ENCODE measurements around the gene CTSA. TPM values are rescaled to one million over a fixed set of nuclear protein-coding genes. Genes with fewer than 3 reads are reported as not detected.
A peak's percentile ranks its signal among the peaks of the same experiment; 100 is the strongest.

CTSA gene
- total and polyA plus RNA-seq, 2 of the 4 experiments (the other 2 are of a cell fraction) = 19.0 to 312 TPM

GRCh38 chr20:45924391-45925261 is 33.5 kb downstream of the CTSA start:
- CTCF ChIA-PET = interaction anchor here (0.5 kb wide), 1 partner anchor 1233 kb away, joined by 3 read pairs; no protein-coding TSS in a partner anchor
- no peak overlapping the region for H2BK15ac ChIP-seq (ENCODE audit: low read depth, low read length)
- H3K27ac ChIP-seq (ENCODE audit: insufficient read depth, low read length) = peak overlapping the region; percentile 2; the same call in 1 of the 2 replicates
- no TSS peak for BruUV-seq (replicated peaks)
- peak overlapping the region; percentile 17 for H3K4me2 ChIP-seq (ENCODE audit: low read depth, low read length)
- H3K14ac ChIP-seq (replicated peaks; ENCODE audit: low read depth, low read length) = no peak overlapping the region; the same call in 1 of the 2 replicates
- intact Hi-C loops (cut with micrococcal nuclease) (no loop called here), dilution Hi-C loops (cut with HindIII; ENCODE audit: low sequenced_read_pairs, unreplicated experiment) (no loop called here), in situ Hi-C loops (cut with MboI; ENCODE audit: low sequenced_read_pairs) (loop anchor here (25.0 kb wide), 1 partner anchor 587 kb away; the partner anchor contains the start of gene SDC4)
- peak overlapping the region in 1 of 2 experiments; percentile 84; a peak in 2 of 4 replicates for H4K8ac ChIP-seq (ENCODE audit: low read depth in 2 of 2, low read length in 2 of 2)
- peak overlapping the region; percentile 1; the same call in 1 of the 2 replicates for H3K18ac ChIP-seq (ENCODE audit: low read depth, low read length)
- 0 out of 2 replicates have a peak overlapping the region, but pooled peaks have one; percentile 46 for H3K4ac ChIP-seq (ENCODE audit: low read depth, low read length)
- H3K36me3 ChIP-seq (ENCODE audit: control insufficient read depth, insufficient read depth, low read length) = no peaks in the 10 kb centered on the region
- no peak overlapping the region for H2AK9ac ChIP-seq (replicated peaks; ENCODE audit: low read depth, low read length, poor library complexity)
- H3K9me1 ChIP-seq (ENCODE audit: insufficient read depth, low read length) = no peaks in the 10 kb centered on the region; the same call in 1 of the 2 replicates
- no peak overlapping the region for H3K56ac ChIP-seq (ENCODE audit: extremely low read depth, insufficient read depth, low read length)
- no peak overlapping the region for H3K9ac ChIP-seq (ENCODE audit: low read depth, low read length)
- H3K27me3 ChIP-seq (ENCODE audit: control insufficient read depth, insufficient read depth, low read length) = no peaks in the 10 kb centered on the region
- H2BK120ac ChIP-seq (ENCODE audit: low read depth, low read length) = no peak overlapping the region
- H4K5ac ChIP-seq (ENCODE audit: low read depth, low read length) = no peak overlapping the region
- H2BK20ac ChIP-seq (ENCODE audit: low read depth, low read length) = no peak overlapping the region
- no peak overlapping the region for H2AK5ac ChIP-seq (ENCODE audit: low read depth, low read length)
- H3K9me3 ChIP-seq (ENCODE audit: control insufficient read depth, insufficient read depth, low read length) = no peaks in the 10 kb centered on the region
- POLR2A ChIA-PET (ENCODE audit: unreplicated experiment) = interaction anchor here (0.6 kb wide), 1 partner anchor 34 kb away, joined by 8 read pairs; the partner anchor contains the start of genes CTSA and NEURL2
- no peak overlapping the region for H4K91ac ChIP-seq (ENCODE audit: insufficient read depth, low read depth, low read length)
- peaks cover 23% of the 10 kb centered on the region for H3K4me1 ChIP-seq (ENCODE audit: control insufficient read depth, insufficient read depth, low read length)
- H2BK5ac ChIP-seq (ENCODE audit: low read depth, low read length, poor library complexity, severe bottlenecking) = no peak overlapping the region
- peak; percentile 30 for ATAC-seq (ENCODE audit: low read depth)
- H2AFZ ChIP-seq (replicated peaks; ENCODE audit: low read length, poor library complexity) = no peak overlapping the region
- peaks cover 0 to 3% of the 10 kb centered on the region in 2 experiments; a peak in 2 of 4 replicates for H3K79me1 ChIP-seq (ENCODE audit: low read depth in 1 of 2, low read length in 2 of 2)
- H4K20me1 ChIP-seq (ENCODE audit: insufficient read depth, low read length) = no peaks in the 10 kb centered on the region; the same call in 1 of the 2 replicates
- TF ChIP-seq POLR2A (IDR thresholded peaks at IDR 0.05; ENCODE audit: low read depth, low read length) (no peak), RAD21 (IDR thresholded peaks at IDR 0.05; ENCODE audit: low read length) (no peak), MAZ (IDR thresholded peaks at IDR 0.05; ENCODE audit: borderline replicate concordance, low read depth, low read length) (no peak), NFE2L2 (IDR thresholded peaks at IDR 0.05; ENCODE audit: low read depth, low read length) (no peak), MAFK (IDR thresholded peaks at IDR 0.05; ENCODE audit: low read depth, low read length) (peak; percentile 92)
- H3K23ac ChIP-seq (ENCODE audit: low read depth, low read length) = peak overlapping the region; percentile 6; the same call in 1 of the 2 replicates
- WGBS, 2 experiments (ENCODE audit: extremely low coverage in 2 of 2, insufficient read length in 1 of 2) = 83% methylated on average over 5 of the region's 21 CpGs; no CpG with 5 or more reads in 1 of the 2 experiments
- no peak overlapping the region for H3K4me3 ChIP-seq (ENCODE audit: insufficient read depth, low read depth, low read length)
- DNase-seq = peak; percentile 61
